Panc1 (cell line): ENCODE data around the gene TAGLN.

Source experiments
- CTCF ChIP-seq: fragments of 450-650 bp; IDR thresholded peaks from 2 replicates; pipeline ENCODE4 v1.5.1; 2017; ENCODE audit warnings: mild to moderate bottlenecking
- POLR2AphosphoS5 ChIP-seq: IDR thresholded peaks from 2 replicates; pipeline ENCODE4 v1.6.1; 2012; ENCODE audit warnings: mild to moderate bottlenecking, low read depth, low read length, moderate library complexity
- REST ChIP-seq, 2 experiments: IDR thresholded peaks; 2 replicates each; pipeline ENCODE4 v1.6.1; 2011 to 2012; ENCODE audit warnings: low read depth in 2 of 2, control low read depth in 1 of 2, low read length in 1 of 2, mild to moderate bottlenecking in 1 of 2, moderate library complexity in 1 of 2; ENCODE audit not compliant: insufficient read depth in 1 of 2
- TCF7L2 ChIP-seq: IDR thresholded peaks from 2 replicates; pipeline ENCODE4 v1.6.1; 2011; ENCODE audit warnings: mild to moderate bottlenecking, low read depth, low read length, inconsistent platforms

- TF ChIP-seq CTCF (no peak), POLR2AphosphoS5 (no peak), TCF7L2 (no peak), REST (IDR thresholded peaks at IDR 0.05; ENCODE audit: insufficient read depth in 1 of 2, low read depth in 2 of 2, low read length in 1 of 2) (no peak)
Measured at GRCh38 chr11:117228091-117228490, 28.9 kb downstream of the TAGLN start.
